CD14-positive monocyte (primary cell): ENCODE results near the gene CPB1. TPM values are rescaled to one million over a fixed set of nuclear protein-coding genes. Genes with fewer than 3 reads are reported as not detected.

Experiments
- DNase-seq, 3 donors: peaks; one replicate each; pipeline ENCODE4 v3.0.0-alpha.2; 2011 to 2022
- H2AFZ ChIP-seq: 2 replicates; pipeline ENCODE4 v1.6.0; 2012; ENCODE audit warnings: mild to moderate bottlenecking, low read depth, low read length, inconsistent platforms; ENCODE audit not compliant: insufficient read depth, poor library complexity, severe bottlenecking
- H3K27ac ChIP-seq, 2 donors: 1 replicate in 1 of 2; 2 replicates in 1 of 2; pipeline ENCODE4 v1.5.1; 2012 to 2013; ENCODE audit warnings: low read length in 2 of 2, control low read depth in 1 of 2, inconsistent platforms in 1 of 2, low read depth in 1 of 2, mild to moderate bottlenecking in 1 of 2
- H3K27me3 ChIP-seq, 2 donors: one replicate each; pipeline versions ENCODE4 v1.6.0 to v1.6.1; 2011 to 2013; ENCODE audit warnings: low read length in 2 of 2; ENCODE audit not compliant: control insufficient read depth in 2 of 2, insufficient read depth in 2 of 2
- H3K36me3 ChIP-seq, 2 donors: replicated peaks in 1 of 2; 1 replicate in 1 of 2; 2 replicates in 1 of 2; pipeline versions ENCODE4 v1.5.1 to v1.6.1; 2012 to 2013; ENCODE audit warnings: low read length in 2 of 2, control low read depth in 1 of 2, inconsistent platforms in 1 of 2, mild to moderate bottlenecking in 1 of 2; ENCODE audit not compliant: insufficient read depth in 2 of 2, control insufficient read depth in 1 of 2
- H3K4me1 ChIP-seq, 2 donors: 1 replicate in 1 of 2; 2 replicates in 1 of 2; pipeline versions ENCODE4 v1.5.1 to v1.6.1; 2012 to 2013; ENCODE audit warnings: low read length in 2 of 2, control low read depth in 1 of 2, inconsistent platforms in 1 of 2, mild to moderate bottlenecking in 1 of 2, moderate library complexity in 1 of 2; ENCODE audit not compliant: insufficient read depth in 2 of 2, control insufficient read depth in 1 of 2
- H3K4me2 ChIP-seq: replicated peaks from 2 replicates; pipeline ENCODE3; 2012; ENCODE audit warnings: low read length, moderate library complexity, mild to moderate bottlenecking; ENCODE audit not compliant: poor library complexity, severe bottlenecking; ENCODE audit errors: extremely low read depth
- H3K4me3 ChIP-seq, 3 experiments: fragments of 200-600 bp in 1 of 3; sonication (generic) in 1 of 3; replicated peaks in 1 of 3; 1 replicate in 2 of 3; 2 replicates in 1 of 3; pipeline ENCODE4 v1.5.1; 2011 to 2013; ENCODE audit warnings: low read length in 3 of 3, mild to moderate bottlenecking in 3 of 3, control low read depth in 2 of 3, low read depth in 2 of 3, inconsistent platforms in 1 of 3, moderate library complexity in 1 of 3
- H3K79me2 ChIP-seq: 2 replicates; pipeline ENCODE4 v1.6.0; 2012; ENCODE audit warnings: mild to moderate bottlenecking, control low read depth, inconsistent platforms, low read length, moderate library complexity; ENCODE audit not compliant: insufficient read depth
- H3K9ac ChIP-seq: 2 replicates; pipeline ENCODE4 v1.6.0; 2017; ENCODE audit warnings: low read length, mild to moderate bottlenecking; ENCODE audit not compliant: insufficient read depth, poor library complexity, severe bottlenecking
- H3K9me3 ChIP-seq, 2 donors: replicated peaks in 1 of 2; 1 replicate in 1 of 2; 2 replicates in 1 of 2; pipeline versions ENCODE4 v1.5.1 to v1.6.1; 2012 to 2013; ENCODE audit warnings: low read length in 2 of 2, control low read depth in 1 of 2; ENCODE audit not compliant: control insufficient read depth in 1 of 2, insufficient read depth in 1 of 2
- H4K20me1 ChIP-seq: 2 replicates; pipeline ENCODE4 v1.6.0; 2012; ENCODE audit warnings: mild to moderate bottlenecking, low read length, control low read depth, moderate library complexity; ENCODE audit not compliant: insufficient read depth
- H3K27ac Mint-ChIP-seq, 7 donors: one replicate each; pipeline ENCODE4 v1.8.0; 2020; ENCODE audit warnings: mild to moderate bottlenecking in 7 of 7, mixed read lengths in 7 of 7, moderate library complexity in 6 of 7, inconsistent platforms in 2 of 7
- H3K27me3 Mint-ChIP-seq, 3 donors: one replicate each; pipeline ENCODE4 v1.8.0; 2021 to 2022; ENCODE audit warnings: low read depth in 3 of 3, mild to moderate bottlenecking in 3 of 3, mixed read lengths in 3 of 3, moderate library complexity in 3 of 3, inconsistent platforms in 1 of 3
- H3K36me3 Mint-ChIP-seq, 2 donors: one replicate each; pipeline ENCODE4 v1.8.0; 2020; ENCODE audit warnings: mixed read lengths in 2 of 2, inconsistent platforms in 1 of 2, mild to moderate bottlenecking in 1 of 2
- H3K4me1 Mint-ChIP-seq: one replicate; pipeline ENCODE4 v1.8.0; 2020; ENCODE audit warnings: mild to moderate bottlenecking, mixed read lengths
- H3K4me3 Mint-ChIP-seq, 2 donors: one replicate each; pipeline ENCODE4 v1.8.0; 2020; ENCODE audit warnings: mild to moderate bottlenecking in 2 of 2, mixed read lengths in 2 of 2, moderate library complexity in 1 of 2
- H3K9me3 Mint-ChIP-seq, 7 donors: one replicate each; pipeline ENCODE4 v1.8.0; 2020 to 2022; ENCODE audit warnings: mixed read lengths in 7 of 7, mild to moderate bottlenecking in 6 of 7, moderate library complexity in 6 of 7, inconsistent platforms in 2 of 7
- WGBS: methylation state at CpG from one replicate; pipeline ENCODE4 v1.1.5; 2013; ENCODE audit warnings: missing lambda C conversion rate; ENCODE audit not compliant: insufficient coverage; 5-methylcytosine and 5-hydroxymethylcytosine counted together
- intact Hi-C, 2 donors: fragments of 100-400 bp; cut with micrococcal nuclease; formaldehyde crosslinking; loops; one replicate each; pipeline versions ENCODE4 v1.15.0 to v1.15.1; 2023
- polyA plus RNA-seq, 3 donors: library from polyadenylated mRNA; depleted of rRNA in 1 of 3; unstranded in 2 of 3; stranded (reverse) in 1 of 3; fragments of 300-500 nt in 2 of 3; fragments of >200 nt in 1 of 3; fragmentation: Illumina TruSeq in 2 of 3; gene quantifications; 1 replicate in 2 of 3; 2 replicates in 1 of 3; pipeline ENCODE4 v1.2.3, GENCODE V29; 2012 to 2021
- TF ChIP-seq, protein P1 (sequence below): fragments of 200-600 bp; IDR thresholded peaks from one replicate; pipeline ENCODE4 v1.8.0; 2022; ENCODE audit warnings: antibody characterized with exemption, mild to moderate bottlenecking

CPB1 gene
- polyA plus RNA-seq, 3 donors, result not detected

DNA sequence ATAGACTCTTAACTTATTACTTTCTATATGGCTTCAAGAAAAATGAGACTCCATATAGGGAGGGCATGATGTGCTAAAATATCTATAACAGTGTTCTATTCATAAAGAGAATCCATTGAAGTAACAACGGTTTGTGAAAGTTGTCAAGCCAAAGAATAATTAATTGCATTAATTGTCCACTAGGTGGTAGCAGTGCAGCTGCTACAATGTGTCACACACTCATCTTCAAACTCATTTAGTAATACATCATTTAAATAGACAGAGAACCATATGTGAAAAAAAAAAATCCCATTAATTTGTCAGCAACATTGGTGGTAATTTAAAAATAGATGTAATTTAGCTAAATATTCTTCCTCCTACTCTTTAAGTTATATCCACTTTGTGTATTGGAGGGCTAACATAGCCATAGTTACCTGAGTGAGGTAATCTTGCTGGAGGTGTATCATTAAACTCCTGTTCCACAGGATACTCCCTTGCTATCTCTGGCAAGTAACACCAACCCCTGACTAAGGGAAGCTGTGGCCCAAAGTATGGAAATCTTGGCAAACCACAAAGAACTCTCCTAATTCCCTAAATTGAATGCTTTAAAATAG is 33.8 kb downstream of the CPB1 start:
- no peaks in the 10 kb centered on the region for H3K4me1 ChIP-seq
- no peaks in the 10 kb centered on the region for H3K4me1 Mint-ChIP-seq
- no peak overlapping the region for H3K4me3 Mint-ChIP-seq
- H3K4me3 ChIP-seq, result no peak overlapping the region
- H3K27me3 Mint-ChIP-seq, result no peaks in the 10 kb centered on the region
- H3K9me3 ChIP-seq, result no peaks in the 10 kb centered on the region
- H4K20me1 ChIP-seq, result no peaks in the 10 kb centered on the region
- H3K36me3 Mint-ChIP-seq, result no peaks in the 10 kb centered on the region
- H3K9me3 Mint-ChIP-seq, result no peaks in the 10 kb centered on the region
- no peak overlapping the region for H3K27ac ChIP-seq
- no peak overlapping the region for H3K9ac ChIP-seq
- H3K27me3 ChIP-seq, result no peaks in the 10 kb centered on the region
- H3K4me2 ChIP-seq, result no peak overlapping the region
- intact Hi-C loops, result loop anchor here (5.0 kb wide), 1 partner anchor 86 kb away; no protein-coding TSS in a partner anchor
- peak; percentile 18 to 59 (median 31) for DNase-seq
- TF ChIP-seq, protein P1, sequence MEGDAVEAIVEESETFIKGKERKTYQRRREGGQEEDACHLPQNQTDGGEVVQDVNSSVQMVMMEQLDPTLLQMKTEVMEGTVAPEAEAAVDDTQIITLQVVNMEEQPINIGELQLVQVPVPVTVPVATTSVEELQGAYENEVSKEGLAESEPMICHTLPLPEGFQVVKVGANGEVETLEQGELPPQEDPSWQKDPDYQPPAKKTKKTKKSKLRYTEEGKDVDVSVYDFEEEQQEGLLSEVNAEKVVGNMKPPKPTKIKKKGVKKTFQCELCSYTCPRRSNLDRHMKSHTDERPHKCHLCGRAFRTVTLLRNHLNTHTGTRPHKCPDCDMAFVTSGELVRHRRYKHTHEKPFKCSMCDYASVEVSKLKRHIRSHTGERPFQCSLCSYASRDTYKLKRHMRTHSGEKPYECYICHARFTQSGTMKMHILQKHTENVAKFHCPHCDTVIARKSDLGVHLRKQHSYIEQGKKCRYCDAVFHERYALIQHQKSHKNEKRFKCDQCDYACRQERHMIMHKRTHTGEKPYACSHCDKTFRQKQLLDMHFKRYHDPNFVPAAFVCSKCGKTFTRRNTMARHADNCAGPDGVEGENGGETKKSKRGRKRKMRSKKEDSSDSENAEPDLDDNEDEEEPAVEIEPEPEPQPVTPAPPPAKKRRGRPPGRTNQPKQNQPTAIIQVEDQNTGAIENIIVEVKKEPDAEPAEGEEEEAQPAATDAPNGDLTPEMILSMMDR, result peak; percentile 88
- H2AFZ ChIP-seq, result no peak overlapping the region
- H3K36me3 ChIP-seq, result no peaks in the 10 kb centered on the region
- WGBS, result no CpG with 5 or more reads among the region's 1 CpG
- no peaks in the 10 kb centered on the region for H3K79me2 ChIP-seq
- H3K27ac Mint-ChIP-seq, result no peak overlapping the region

DNA sequence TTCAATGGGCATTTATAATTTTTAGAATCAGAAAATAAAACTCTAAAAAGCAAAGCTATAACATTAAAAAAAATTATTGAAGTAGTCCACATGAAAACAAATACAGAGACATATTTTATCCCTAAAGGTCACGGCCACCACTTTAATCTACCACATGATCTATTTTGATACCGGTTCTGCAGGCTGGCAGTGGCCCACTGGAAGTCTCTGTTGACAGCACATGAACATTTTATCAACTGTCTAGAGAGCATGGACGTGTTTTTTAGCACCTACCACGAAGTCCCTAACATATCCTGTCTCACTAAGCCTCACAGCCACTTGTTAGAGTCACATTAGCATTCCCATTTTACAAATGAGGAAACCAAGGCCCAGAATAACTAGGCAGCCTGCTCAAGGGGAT is 35.7 kb downstream of the CPB1 start:
- no peaks in the 10 kb centered on the region for H3K4me1 ChIP-seq
- Mint-ChIP-seq H3K4me1 (peaks cover 3% of the 10 kb centered on the region), H3K27ac (no peak overlapping the region), H3K36me3 (no peaks in the 10 kb centered on the region), H3K9me3 (no peaks in the 10 kb centered on the region), H3K27me3 (peaks cover 0 to 2% (median 0%) of the 10 kb centered on the region in 3 donors), H3K4me3 (no peak overlapping the region)
- intact Hi-C loops, result loop anchor here (5.0 kb wide), 1 partner anchor 84 kb away; no protein-coding TSS in a partner anchor
- no peak overlapping the region for H2AFZ ChIP-seq
- H4K20me1 ChIP-seq, result no peaks in the 10 kb centered on the region
- no peaks in the 10 kb centered on the region for H3K79me2 ChIP-seq
- no peak for DNase-seq
- TF ChIP-seq, protein P1, result no peak
- H3K4me2 ChIP-seq, result no peak overlapping the region
- H3K36me3 ChIP-seq, result no peaks in the 10 kb centered on the region
- no peaks in the 10 kb centered on the region for H3K9me3 ChIP-seq
- no peaks in the 10 kb centered on the region for H3K27me3 ChIP-seq
- no peak overlapping the region for H3K27ac ChIP-seq
- H3K4me3 ChIP-seq, result no peak overlapping the region
- no peak overlapping the region for H3K9ac ChIP-seq
- WGBS, result 25% methylated on average over 4 of the region's 4 CpGs
